Measurements from ENCODE around the gene C2CD4C.

DNA sequence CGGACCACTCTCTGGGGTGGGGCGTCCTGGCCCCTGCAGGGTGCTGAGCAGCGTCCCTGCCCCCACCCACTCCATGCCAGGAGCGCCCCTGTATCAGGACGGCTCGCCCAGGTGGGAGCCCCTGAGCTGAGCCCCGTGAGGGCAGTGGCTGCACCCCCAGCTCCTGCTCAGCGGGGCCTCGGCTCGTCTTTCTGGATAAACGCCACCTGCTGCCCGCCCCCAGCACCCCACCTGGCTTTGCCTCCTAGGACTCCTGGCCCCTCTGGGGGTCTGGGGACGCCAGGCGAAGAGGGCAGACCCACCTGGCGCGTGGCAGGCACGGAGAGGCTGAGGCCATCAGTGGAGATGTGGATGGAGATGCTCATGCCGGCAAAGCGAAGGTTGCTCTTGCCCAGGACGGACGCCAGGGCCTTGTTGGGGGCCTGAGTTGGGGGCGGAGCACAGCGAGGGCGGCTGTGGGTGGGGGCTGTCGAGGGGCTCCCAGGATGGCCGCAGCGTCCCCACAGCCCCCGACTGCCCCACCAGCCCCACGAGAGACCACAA is 29.5 kb upstream of the C2CD4C start:
- no peak for TF ChIP-seq CTCF (IDR thresholded peaks at IDR 0.05)
- TF ChIP-seq POLR2A (IDR thresholded peaks at IDR 0.05), result no peak
- no peak for TF ChIP-seq POLR2AphosphoS5 (IDR thresholded peaks at IDR 0.05; ENCODE audit: insufficient read depth in 1 of 2, low read depth in 1 of 2)
